DMS114 treated with DMSO at 0.1 percent for 48 hours (cell line): ENCODE results near the gene MGLL.
"Not testable (repeated sequence)": the region's sequence is repeated elsewhere in the genome, so short reads cannot be mapped to it uniquely, and the experiment has no call there.

Source experiments
- DNase-seq: peaks from one replicate; lab custom pipeline; 2025; ENCODE audit not compliant: unreplicated experiment; lab: John Stamatoyannopoulos, UW

Gene MGLL

DNA sequence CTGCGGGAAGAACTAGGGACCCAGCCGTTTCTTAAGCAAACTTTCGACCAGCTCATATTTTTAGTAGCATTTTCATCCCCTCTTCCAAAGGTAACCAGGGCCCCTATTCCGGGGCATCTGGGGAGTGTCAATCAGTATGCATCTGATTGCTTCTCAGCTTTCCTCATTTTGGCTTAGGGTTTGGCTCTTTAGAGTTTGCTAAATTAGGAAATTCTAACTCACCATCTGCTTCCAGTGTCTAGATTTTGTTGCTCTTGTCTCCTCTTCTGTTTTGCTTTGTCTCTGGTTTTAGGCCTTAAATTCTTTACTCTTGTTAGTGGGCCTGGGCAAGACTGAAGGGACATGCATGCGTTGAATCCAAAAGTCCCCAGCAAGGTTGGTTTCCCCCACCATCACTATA, 159.2 kb downstream of the MGLL start:
- no peak for DNase-seq

GRCh38 chr3:127662001-127662469, 160.3 kb downstream of the MGLL start:
- no peak for DNase-seq

- DNase-seq: no peak
Observed at GRCh38 chr3:127661600-127661999, 160.7 kb downstream of the MGLL start.

DNA sequence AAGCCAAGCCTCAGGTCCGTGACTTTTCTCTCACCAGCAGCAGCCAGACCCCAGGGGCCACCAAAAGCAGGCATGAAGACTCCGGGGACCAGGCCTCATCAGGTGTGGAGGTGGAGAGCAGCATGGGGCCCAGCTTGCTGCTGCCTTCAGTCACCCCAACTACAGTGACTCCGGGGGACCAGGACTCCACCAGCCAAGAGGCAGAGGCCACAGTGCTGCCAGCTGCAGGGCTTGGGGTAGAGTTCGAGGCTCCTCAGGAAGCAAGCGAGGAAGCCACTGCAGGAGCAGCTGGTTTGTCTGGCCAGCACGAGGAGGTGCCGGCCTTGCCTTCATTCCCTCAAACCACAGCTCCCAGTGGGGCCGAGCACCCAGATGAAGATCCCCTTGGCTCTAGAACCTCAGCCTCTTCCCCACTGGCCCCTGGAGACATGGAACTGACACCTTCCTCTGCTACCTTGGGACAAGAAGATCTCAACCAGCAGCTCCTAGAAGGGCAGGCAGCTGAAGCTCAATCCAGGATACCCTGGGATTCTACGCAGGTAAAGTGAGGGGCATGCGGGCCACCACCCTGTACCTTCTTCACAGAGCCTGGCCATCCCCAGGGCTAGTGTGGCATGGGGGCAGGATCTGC, 161.6 kb downstream of the MGLL start:
- DNase-seq: no peak

DNA sequence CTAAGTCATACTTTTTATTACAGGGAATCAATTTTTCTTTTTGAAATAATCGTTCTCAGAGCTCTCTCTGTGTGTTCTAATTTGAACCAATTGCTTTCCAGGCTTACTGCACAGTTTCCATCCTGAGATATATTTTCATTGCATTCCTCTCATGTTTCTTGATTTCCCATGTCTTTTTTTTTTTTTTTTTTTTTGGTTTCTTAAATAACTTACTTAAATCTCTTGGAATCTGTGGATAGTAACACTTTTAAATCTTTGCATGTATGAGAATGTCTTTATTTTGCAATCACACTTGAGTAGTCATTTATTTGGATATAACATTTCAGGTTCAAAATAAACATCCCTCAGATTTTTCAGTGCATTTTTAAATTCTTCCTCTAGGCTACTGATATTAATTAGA, 164.1 kb downstream of the MGLL start:
- DNase-seq: no peak

- DNase-seq: no peak
Observed at GRCh38 chr3:127656906-127657305, 165.4 kb downstream of the MGLL start.

DNA sequence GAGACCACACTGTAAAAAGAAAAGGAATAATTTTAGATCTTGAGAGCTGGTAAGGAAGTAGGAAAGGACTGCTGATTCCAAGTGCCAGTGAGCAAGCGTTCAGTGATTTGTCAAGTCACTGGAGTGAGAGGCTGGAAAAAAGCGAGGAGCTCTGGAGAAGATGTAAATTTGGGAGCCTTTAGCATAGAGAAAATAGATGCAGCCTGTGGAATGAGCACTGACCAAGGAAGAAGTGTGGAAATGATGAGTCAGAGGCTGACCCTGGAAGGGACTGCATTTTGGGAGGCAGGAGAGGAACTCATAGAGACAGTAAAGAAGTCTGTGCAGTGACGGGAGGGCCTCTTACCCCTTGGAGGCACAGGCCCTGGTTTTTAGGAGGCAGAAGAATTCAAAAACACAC, 166.7 kb downstream of the MGLL start:
- DNase-seq: no peak

- DNase-seq: not testable (repeated sequence)
Observed at GRCh38 chr3:127654993-127655392, 167.3 kb downstream of the MGLL start.

- DNase-seq: no peak
Observed at GRCh38 chr3:127654374-127654773, 167.9 kb downstream of the MGLL start.

- peak; percentile 29 for DNase-seq
Observed at GRCh38 chr3:127652246-127652995, 169.9 kb downstream of the MGLL start.

GRCh38 chr3:127651516-127652172, 170.7 kb downstream of the MGLL start:
- no peak for DNase-seq

GRCh38 chr3:127650236-127650635, 172.1 kb downstream of the MGLL start:
- DNase-seq: no peak

- DNase-seq: no peak
Observed at GRCh38 chr3:127647845-127648204, 174.5 kb downstream of the MGLL start.

DNA sequence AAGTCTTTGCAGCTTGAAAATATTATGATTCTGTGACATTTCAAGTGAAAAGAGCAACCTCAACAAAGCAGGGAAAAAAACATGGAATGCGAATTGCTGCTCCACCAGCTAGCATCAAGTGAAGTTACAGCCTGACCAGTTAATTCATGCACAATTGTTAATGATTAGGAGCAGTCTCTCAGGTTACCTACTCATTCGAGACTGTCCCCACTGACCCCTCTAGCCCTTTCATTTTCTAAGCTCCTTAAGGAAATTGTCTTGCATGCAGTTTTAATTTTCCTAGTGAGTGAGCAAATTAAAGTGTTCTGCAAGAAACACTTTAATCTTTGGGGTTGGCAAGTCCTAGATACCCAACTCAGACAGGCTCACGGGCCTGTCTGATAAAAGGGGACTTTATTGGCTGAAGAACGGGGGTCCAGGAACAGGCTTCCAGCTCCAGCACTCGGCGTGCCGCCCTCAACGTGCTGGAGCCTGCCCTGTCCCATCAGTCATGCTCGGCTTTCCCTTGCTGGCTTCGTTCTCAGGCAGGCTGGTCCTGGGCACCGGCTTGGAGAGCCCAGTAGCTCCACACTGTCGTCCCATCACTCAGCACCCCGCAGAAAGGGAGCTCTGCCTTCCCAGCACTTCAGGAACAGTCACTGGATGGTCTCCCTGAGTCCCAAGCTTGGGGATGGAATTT, 175.0 kb downstream of the MGLL start:
- DNase-seq: no peak

DNA sequence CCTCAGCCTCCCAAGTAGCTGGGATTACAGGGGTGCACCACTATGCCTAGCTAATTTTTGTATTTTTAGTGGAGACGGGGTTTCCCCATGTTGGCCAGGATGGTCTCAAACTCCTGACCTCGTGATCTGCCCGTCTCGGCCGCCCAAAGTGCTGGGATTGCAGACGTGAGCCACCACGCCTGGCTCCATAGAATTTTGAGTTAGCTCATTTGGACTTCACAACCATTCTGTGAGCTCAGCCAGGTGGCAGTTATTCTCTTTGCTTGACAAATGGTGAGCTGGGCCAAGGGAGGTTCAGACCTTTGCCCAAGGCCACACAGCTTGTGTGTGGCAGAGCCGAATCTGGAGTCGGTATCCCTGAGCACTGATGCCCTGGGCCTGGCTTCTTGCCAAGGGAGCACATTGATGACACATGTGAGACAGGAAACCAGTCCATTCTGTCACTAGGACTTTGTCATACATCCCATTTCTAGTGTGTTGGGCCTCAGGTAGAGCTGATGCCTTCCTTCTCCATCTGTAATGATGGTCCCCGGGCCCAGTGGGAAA, 175.7 kb downstream of the MGLL start:
- no peak for DNase-seq

- no peak for DNase-seq
Observed at GRCh38 chr3:127645371-127646015, 176.8 kb downstream of the MGLL start.

- DNase-seq: no peak
Observed at GRCh38 chr3:127644641-127645370, 177.5 kb downstream of the MGLL start.

- no peak for DNase-seq
Observed at GRCh38 chr3:127640042-127640355, 182.3 kb downstream of the MGLL start.

DNA sequence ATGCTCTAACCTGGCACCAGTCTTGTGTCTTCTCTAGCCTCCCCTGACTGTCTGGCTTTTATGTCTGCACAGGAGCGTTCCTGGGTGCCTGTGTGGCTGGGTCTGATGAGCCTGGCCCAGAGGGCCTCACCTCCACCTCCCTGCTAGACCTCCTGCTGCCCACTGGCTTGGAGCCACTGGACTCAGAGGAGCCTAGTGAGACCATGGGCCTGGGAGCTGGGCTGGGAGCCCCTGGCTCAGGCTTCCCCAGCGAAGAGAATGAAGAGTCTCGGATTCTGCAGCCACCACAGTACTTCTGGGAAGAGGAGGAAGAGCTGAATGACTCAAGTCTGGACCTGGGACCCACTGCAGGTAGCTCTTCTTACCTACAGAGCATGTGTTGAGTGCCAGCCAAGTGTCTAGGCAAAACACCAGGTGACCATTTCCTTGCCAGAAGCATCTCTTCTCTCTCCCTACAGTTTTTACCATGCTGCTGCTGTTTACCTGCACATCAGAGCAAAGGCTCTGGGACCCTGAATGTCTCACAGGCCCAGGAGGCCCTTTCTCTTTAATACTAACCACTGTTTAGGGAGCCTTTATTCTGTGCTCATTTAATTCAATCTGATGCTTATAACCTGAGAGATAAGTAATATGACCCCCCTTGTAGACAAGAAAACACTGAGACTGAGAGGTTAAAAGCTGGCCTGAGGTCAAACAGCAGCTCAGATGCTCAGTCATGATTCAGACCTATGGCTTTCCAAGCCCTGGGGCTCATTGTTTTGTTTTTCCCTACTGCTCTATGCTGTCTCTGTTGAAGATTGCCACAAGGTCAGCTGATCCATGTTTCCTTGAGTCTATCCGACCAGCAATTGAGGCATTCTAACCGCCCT, 182.9 kb downstream of the MGLL start:
- DNase-seq: no peak
